Skeletal muscle tissue (tissue), 4 donors: ENCODE data around the gene ABCC6. TPM values are rescaled to one million over a fixed set of nuclear protein-coding genes. Genes with fewer than 3 reads are reported as not detected.
"Not testable (repeated sequence)": the region's sequence is repeated elsewhere in the genome, so short reads cannot be mapped to it uniquely, and the experiment has no call there.

Experiments
- H3K27ac ChIP-seq: one replicate; pipeline ENCODE4 v1.7.0; 2013; ENCODE audit warnings: mild to moderate bottlenecking, low read depth, low read length, inconsistent platforms
- H3K27me3 ChIP-seq, 3 donors: one replicate each; pipeline ENCODE4 v1.7.0; 2013; ENCODE audit warnings: low read length in 3 of 3; ENCODE audit not compliant: control insufficient read depth in 3 of 3, insufficient read depth in 3 of 3
- H3K36me3 ChIP-seq, 3 donors: one replicate each; pipeline ENCODE4 v1.7.0; 2013; ENCODE audit warnings: low read length in 3 of 3; ENCODE audit not compliant: control insufficient read depth in 3 of 3, insufficient read depth in 3 of 3
- H3K4me1 ChIP-seq, 3 donors: one replicate each; pipeline ENCODE4 v1.7.0; 2013; ENCODE audit warnings: low read length in 3 of 3, mild to moderate bottlenecking in 3 of 3; ENCODE audit not compliant: control insufficient read depth in 3 of 3, insufficient read depth in 3 of 3
- H3K4me3 ChIP-seq, 3 donors: one replicate each; pipeline ENCODE4 v1.7.0; 2013; ENCODE audit warnings: low read length in 3 of 3
- H3K9ac ChIP-seq, 3 donors: one replicate each; pipeline ENCODE4 v1.7.0; 2013; ENCODE audit warnings: low read length in 3 of 3, mild to moderate bottlenecking in 3 of 3, moderate library complexity in 2 of 3, low read depth in 1 of 3
- H3K9me3 ChIP-seq, 3 donors: one replicate each; pipeline ENCODE4 v1.7.0; 2013; ENCODE audit warnings: low read length in 3 of 3; ENCODE audit not compliant: control insufficient read depth in 3 of 3
- total RNA-seq: library from RNA; depleted of rRNA; stranded (reverse); fragments of >200 nt; gene quantifications from one replicate; pipeline ENCODE4 v1.2.3, GENCODE V29; 2014
- donor health status: Osteomylitis.

ABCC6 gene
- total RNA-seq, 1 donor from 2014 or later, result 1.6 TPM

- Histone ChIP-seq H3K27me3 (no peaks in the 10 kb centered on the region), H3K9me3 (peaks cover 0 to 6% (median 2%) of the 10 kb centered on the region in 3 donors), H3K27ac (no peak overlapping the region), H3K36me3 (peaks cover 4 to 8% (median 7%) of the 10 kb centered on the region in 3 donors), H3K4me3 (no peak overlapping the region), H3K4me1 (no peaks in the 10 kb centered on the region), H3K9ac (no peak overlapping the region)
Measured at GRCh38 chr16:16157166-16157565, 66.1 kb downstream of the ABCC6 start.

GRCh38 chr16:16155234-16155633 lies 68.1 kb downstream of the ABCC6 start:
- H3K4me3 ChIP-seq, result no peak overlapping the region
- H3K27me3 ChIP-seq, result no peaks in the 10 kb centered on the region
- H3K9me3 ChIP-seq, result peaks cover 0 to 6% (median 2%) of the 10 kb centered on the region in 3 donors
- peaks cover 5 to 6% (median 6%) of the 10 kb centered on the region in 3 donors for H3K4me1 ChIP-seq
- H3K9ac ChIP-seq, result no peak overlapping the region
- peaks cover 0 to 4% (median 4%) of the 10 kb centered on the region in 3 donors for H3K36me3 ChIP-seq
- no peak overlapping the region for H3K27ac ChIP-seq

- Histone ChIP-seq H3K36me3 (peaks cover 0 to 4% (median 1%) of the 10 kb centered on the region in 3 donors), H3K27ac (no peak overlapping the region), H3K9me3 (peaks cover 0 to 6% (median 2%) of the 10 kb centered on the region in 3 donors), H3K4me3 (no peak overlapping the region), H3K9ac (no peak overlapping the region), H3K4me1 (peaks cover 11 to 14% (median 12%) of the 10 kb centered on the region in 3 donors), H3K27me3 (no peaks in the 10 kb centered on the region)
Measured at GRCh38 chr16:16154281-16154951, 68.9 kb downstream of the ABCC6 start.

GRCh38 chr16:16153000-16153399 lies 70.3 kb downstream of the ABCC6 start:
- not testable (repeated sequence) for H3K27ac ChIP-seq, H3K4me3 ChIP-seq, H3K36me3 ChIP-seq, H3K9ac ChIP-seq, H3K9me3 ChIP-seq, H3K27me3 ChIP-seq
- peaks cover 11 to 14% (median 12%) of the 10 kb centered on the region in 3 donors for H3K4me1 ChIP-seq

- no peaks in the 10 kb centered on the region for H3K27me3 ChIP-seq
- H3K9ac ChIP-seq, result no peak overlapping the region
- H3K9me3 ChIP-seq, result no peaks in the 10 kb centered on the region
- H3K4me3 ChIP-seq, result no peak overlapping the region
- H3K27ac ChIP-seq, result no peak overlapping the region
- peaks cover 11 to 14% (median 12%) of the 10 kb centered on the region in 3 donors for H3K4me1 ChIP-seq
- H3K36me3 ChIP-seq, result peaks cover 0 to 2% (median 0%) of the 10 kb centered on the region in 3 donors
Measured at GRCh38 chr16:16151315-16151714, 72.0 kb downstream of the ABCC6 start.

- Histone ChIP-seq H3K9me3 (no peaks in the 10 kb centered on the region), H3K27me3 (no peaks in the 10 kb centered on the region), H3K27ac (no peak overlapping the region), H3K4me3 (no peak overlapping the region), H3K36me3 (peaks cover 0 to 4% (median 2%) of the 10 kb centered on the region in 3 donors), H3K9ac (no peak overlapping the region), H3K4me1 (peaks cover 11 to 14% (median 12%) of the 10 kb centered on the region in 3 donors)
Measured at GRCh38 chr16:16150878-16151152, 72.5 kb downstream of the ABCC6 start.

GRCh38 chr16:16150117-16150877 lies 73.0 kb downstream of the ABCC6 start:
- peak overlapping the region; percentile 19 for H3K27ac ChIP-seq
- H3K9ac ChIP-seq, result peak overlapping the region in 2 of 3 donors; percentile 5 to 74
- peak overlapping the region in 1 of 3 donors; percentile 29 for H3K4me3 ChIP-seq
- H3K9me3 ChIP-seq, result no peaks in the 10 kb centered on the region
- peaks cover 0 to 4% (median 2%) of the 10 kb centered on the region in 3 donors for H3K36me3 ChIP-seq
- no peaks in the 10 kb centered on the region for H3K27me3 ChIP-seq
- peaks cover 11 to 14% (median 12%) of the 10 kb centered on the region in 3 donors for H3K4me1 ChIP-seq

- Histone ChIP-seq H3K27me3 (no peaks in the 10 kb centered on the region), H3K9ac (peak overlapping the region in 2 of 3 donors; percentile 51 to 74), H3K4me3 (no peak overlapping the region), H3K4me1 (peaks cover 11 to 14% (median 12%) of the 10 kb centered on the region in 3 donors), H3K9me3 (no peaks in the 10 kb centered on the region), H3K27ac (peak overlapping the region; percentile 19), H3K36me3 (peaks cover 0 to 4% (median 2%) of the 10 kb centered on the region in 3 donors)
Measured at GRCh38 chr16:16149710-16150116, 73.6 kb downstream of the ABCC6 start.

- H3K27ac ChIP-seq, result no peak overlapping the region
- H3K36me3 ChIP-seq, result peaks cover 7 to 8% (median 8%) of the 10 kb centered on the region in 3 donors
- no peak overlapping the region for H3K4me3 ChIP-seq
- peaks cover 11 to 18% (median 18%) of the 10 kb centered on the region in 3 donors for H3K4me1 ChIP-seq
- no peaks in the 10 kb centered on the region for H3K9me3 ChIP-seq
- H3K9ac ChIP-seq, result no peak overlapping the region
- no peaks in the 10 kb centered on the region for H3K27me3 ChIP-seq
Measured at GRCh38 chr16:16148755-16149154, 74.5 kb downstream of the ABCC6 start.

GRCh38 chr16:16148000-16148599 lies 75.2 kb downstream of the ABCC6 start:
- H3K4me3 ChIP-seq, H3K9me3 ChIP-seq, H3K27me3 ChIP-seq, H3K27ac ChIP-seq, H3K36me3 ChIP-seq, H3K9ac ChIP-seq: not testable (repeated sequence)
- peaks cover 11 to 19% (median 18%) of the 10 kb centered on the region in 3 donors for H3K4me1 ChIP-seq
